ENCODE results near the gene CCL21. TPM values are rescaled to one million over a fixed set of nuclear protein-coding genes. Genes with fewer than 3 reads are reported as not detected.

Gene CCL21
- total RNA-seq, 4 donors from 2014 or later: 54.7 to 85.2 (median 70.3) TPM

DNA sequence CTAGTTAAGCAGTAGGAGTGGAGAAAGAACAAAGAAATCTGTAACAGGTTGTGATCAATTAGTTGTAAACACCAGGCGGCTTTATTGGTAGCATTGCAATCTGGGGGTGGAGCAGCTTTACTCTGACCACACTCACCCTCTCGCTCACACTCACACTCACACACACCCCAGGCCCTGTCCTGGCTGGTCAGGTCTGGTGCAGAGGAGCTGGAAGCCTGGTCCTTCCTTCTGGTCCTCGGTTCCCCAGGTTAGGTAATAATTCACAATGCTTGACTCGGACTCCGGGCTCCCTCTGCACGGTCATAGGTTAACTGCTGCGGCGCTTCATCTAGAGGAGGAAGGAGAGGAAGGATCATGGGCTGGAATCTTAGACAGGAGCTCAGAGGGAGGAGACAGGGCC is 20.4 kb downstream of the CCL21 start:
- TF ChIP-seq, protein P1, sequence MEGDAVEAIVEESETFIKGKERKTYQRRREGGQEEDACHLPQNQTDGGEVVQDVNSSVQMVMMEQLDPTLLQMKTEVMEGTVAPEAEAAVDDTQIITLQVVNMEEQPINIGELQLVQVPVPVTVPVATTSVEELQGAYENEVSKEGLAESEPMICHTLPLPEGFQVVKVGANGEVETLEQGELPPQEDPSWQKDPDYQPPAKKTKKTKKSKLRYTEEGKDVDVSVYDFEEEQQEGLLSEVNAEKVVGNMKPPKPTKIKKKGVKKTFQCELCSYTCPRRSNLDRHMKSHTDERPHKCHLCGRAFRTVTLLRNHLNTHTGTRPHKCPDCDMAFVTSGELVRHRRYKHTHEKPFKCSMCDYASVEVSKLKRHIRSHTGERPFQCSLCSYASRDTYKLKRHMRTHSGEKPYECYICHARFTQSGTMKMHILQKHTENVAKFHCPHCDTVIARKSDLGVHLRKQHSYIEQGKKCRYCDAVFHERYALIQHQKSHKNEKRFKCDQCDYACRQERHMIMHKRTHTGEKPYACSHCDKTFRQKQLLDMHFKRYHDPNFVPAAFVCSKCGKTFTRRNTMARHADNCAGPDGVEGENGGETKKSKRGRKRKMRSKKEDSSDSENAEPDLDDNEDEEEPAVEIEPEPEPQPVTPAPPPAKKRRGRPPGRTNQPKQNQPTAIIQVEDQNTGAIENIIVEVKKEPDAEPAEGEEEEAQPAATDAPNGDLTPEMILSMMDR (IDR thresholded peaks at IDR 0.05): no peak
- no peak for TF ChIP-seq POLR2A (IDR thresholded peaks at IDR 0.05)
- H3K27me3 ChIP-seq: no peaks in the 10 kb centered on the region
- no peaks in the 10 kb centered on the region for H3K36me3 ChIP-seq
- no peak overlapping the region for H3K4me3 ChIP-seq
- H3K27ac ChIP-seq: peak overlapping the region in 1 of 4 donors; percentile 38
- no peak for DNase-seq
- H3K4me1 ChIP-seq: peaks cover 0 to 5% (median 0%) of the 10 kb centered on the region in 4 donors
- H3K9me3 ChIP-seq: no peaks in the 10 kb centered on the region

- TF ChIP-seq, protein P1 (IDR thresholded peaks at IDR 0.05): no peak
- no peak for TF ChIP-seq POLR2A (IDR thresholded peaks at IDR 0.05)
- H3K27ac ChIP-seq: peak overlapping the region in 1 of 4 donors; percentile 38
- peaks cover 0 to 5% (median 0%) of the 10 kb centered on the region in 4 donors for H3K4me1 ChIP-seq
- H3K4me3 ChIP-seq: no peak overlapping the region
- H3K9me3 ChIP-seq: no peaks in the 10 kb centered on the region
- no peak for DNase-seq
- H3K27me3 ChIP-seq: no peaks in the 10 kb centered on the region
- no peaks in the 10 kb centered on the region for H3K36me3 ChIP-seq
Observed at GRCh38 chr9:34689116-34689470, 20.8 kb downstream of the CCL21 start.

DNA sequence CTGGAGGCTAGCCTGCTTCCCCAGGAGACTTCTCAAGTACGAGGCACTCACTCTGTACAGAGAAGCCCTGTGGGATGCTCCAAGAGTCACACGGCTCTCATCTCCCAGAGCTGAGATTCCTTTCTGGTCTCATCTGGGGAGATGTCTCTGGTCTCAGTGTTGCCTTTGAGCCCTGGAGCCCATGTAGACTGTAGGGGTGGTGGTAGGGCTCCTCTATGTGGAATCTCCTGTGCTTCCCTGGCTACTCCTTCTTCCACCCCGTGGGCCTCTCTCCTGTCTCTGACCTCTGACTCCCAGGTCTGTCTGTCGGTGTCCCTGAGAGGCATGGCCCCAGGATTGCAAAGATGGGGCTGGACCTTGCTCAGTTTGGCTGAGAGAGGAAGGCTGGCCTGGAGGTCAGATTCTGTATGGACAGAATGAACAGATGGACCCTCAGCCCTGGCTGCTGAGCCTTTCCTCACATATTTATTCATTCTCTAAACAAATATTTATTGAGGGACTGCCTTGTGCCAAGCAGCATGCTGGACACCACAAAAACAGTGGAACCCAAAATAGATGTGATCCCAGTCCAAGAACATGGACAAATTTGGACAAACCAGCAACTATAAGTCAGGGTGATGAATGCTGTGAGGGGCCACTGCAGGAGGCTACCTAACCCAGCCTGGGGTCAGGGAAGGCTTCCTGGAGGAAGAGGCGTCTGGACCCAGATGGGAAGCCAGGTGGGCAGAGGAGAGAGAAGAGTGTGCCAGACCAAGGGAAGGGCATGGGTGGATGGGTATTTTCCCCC is 21.4 kb downstream of the CCL21 start:
- Histone ChIP-seq H3K4me1 (peaks cover 0 to 5% (median 0%) of the 10 kb centered on the region in 4 donors), H3K9me3 (no peaks in the 10 kb centered on the region), H3K4me3 (no peak overlapping the region), H3K27me3 (no peaks in the 10 kb centered on the region), H3K36me3 (no peaks in the 10 kb centered on the region), H3K27ac (peak overlapping the region in 1 of 4 donors; percentile 38)
- no peak for DNase-seq
- TF ChIP-seq, protein P1 (IDR thresholded peaks at IDR 0.05): no peak

GRCh38 chr9:34687276-34688030 is 22.5 kb downstream of the CCL21 start:
- Histone ChIP-seq H3K4me3 (no peak overlapping the region), H3K27me3 (no peaks in the 10 kb centered on the region), H3K4me1 (peaks cover 0 to 5% (median 0%) of the 10 kb centered on the region in 4 donors), H3K9me3 (no peaks in the 10 kb centered on the region), H3K36me3 (no peaks in the 10 kb centered on the region), H3K27ac (no peak overlapping the region)
- no peak for DNase-seq
- TF ChIP-seq, protein P1 (IDR thresholded peaks at IDR 0.05): no peak
- no peak for TF ChIP-seq POLR2A (IDR thresholded peaks at IDR 0.05)

- no peak overlapping the region for H3K4me3 ChIP-seq
- no peaks in the 10 kb centered on the region for H3K9me3 ChIP-seq
- H3K27ac ChIP-seq: no peak overlapping the region
- peaks cover 0 to 5% (median 0%) of the 10 kb centered on the region in 4 donors for H3K4me1 ChIP-seq
- no peaks in the 10 kb centered on the region for H3K36me3 ChIP-seq
- H3K27me3 ChIP-seq: no peaks in the 10 kb centered on the region
- no peak for TF ChIP-seq POLR2A (IDR thresholded peaks at IDR 0.05)
- TF ChIP-seq, protein P1 (IDR thresholded peaks at IDR 0.05): no peak
- no peak for DNase-seq
Observed at GRCh38 chr9:34686732-34687131, 23.2 kb downstream of the CCL21 start.
